Measurements from ENCODE around the gene LAMC2.

Gene LAMC2

GRCh38 chr1:183291216-183291762 is 105.2 kb downstream of the LAMC2 start:
- no peak for DNase-seq

GRCh38 chr1:183291802-183292514 is 105.9 kb downstream of the LAMC2 start:
- no peak for DNase-seq

GRCh38 chr1:183293241-183293640 is 107.2 kb downstream of the LAMC2 start:
- DNase-seq, result no peak

- no peak for DNase-seq
Measured at GRCh38 chr1:183293876-183294275, 107.8 kb downstream of the LAMC2 start.

Measured in NCI-H748 treated with DMSO at 0.1 percent for 48 hours (cell line).